ENCODE data around the gene VWA7.

The VWA7 gene

GRCh38 chr6:31776485-31776988 lies 591 bp downstream of the VWA7 start:
- DNase-seq: no peak

GRCh38 chr6:31775633-31776484 lies 1.3 kb downstream of the VWA7 start:
- no peak for DNase-seq

- DNase-seq: no peak
These were observed 1.9 kb downstream of the VWA7 start for GRCh38 chr6:31775184-31775583.

GRCh38 chr6:31771992-31772358 lies 5.2 kb downstream of the VWA7 start:
- DNase-seq: no peak

DNA sequence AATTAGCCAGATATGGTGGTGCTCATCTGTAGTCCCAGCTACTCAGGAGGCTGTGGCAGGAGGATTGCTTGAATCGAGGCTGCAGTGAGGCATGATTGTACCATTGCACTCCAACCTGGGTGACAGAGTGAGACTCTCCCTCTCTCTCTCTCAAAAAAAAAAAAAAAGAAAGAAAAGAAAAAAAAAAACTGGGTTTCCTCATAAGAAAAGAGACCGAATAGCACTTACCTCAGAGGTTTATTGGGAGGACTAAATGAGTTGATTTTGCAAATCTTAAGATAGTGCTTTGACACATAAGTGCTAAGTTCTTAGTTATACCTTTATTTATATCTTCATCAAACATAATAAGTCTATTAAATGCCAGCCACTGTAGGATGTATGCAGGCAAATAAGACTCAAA lies 6.3 kb downstream of the VWA7 start:
- no peak for DNase-seq

GRCh38 chr6:31769684-31770371 lies 7.3 kb downstream of the VWA7 start:
- DNase-seq: peak; percentile 88

- no peak for DNase-seq
These were observed 8.5 kb downstream of the VWA7 start for GRCh38 chr6:31768363-31769257.

- DNase-seq: no peak
These were observed 10.0 kb downstream of the VWA7 start for GRCh38 chr6:31767096-31767645.

- DNase-seq: no peak
These were observed 11.0 kb downstream of the VWA7 start for GRCh38 chr6:31765910-31766794.

DNA sequence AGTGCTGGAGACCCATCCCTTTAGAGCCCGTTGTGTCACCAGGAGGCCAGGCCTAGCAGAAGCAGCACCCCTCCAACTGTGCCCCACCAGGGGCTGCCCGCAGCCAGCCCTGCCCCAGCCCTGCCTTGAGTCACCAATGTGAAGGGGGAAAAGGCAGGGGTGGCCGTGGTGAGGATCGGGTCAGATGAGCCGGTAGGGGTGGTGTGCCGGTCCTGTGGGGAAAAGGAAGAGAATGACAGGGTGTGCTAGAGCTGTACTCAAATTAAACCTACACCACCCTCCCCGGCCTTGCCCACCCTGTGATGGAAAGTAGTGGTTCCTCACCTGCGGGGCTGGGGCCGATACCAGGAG lies 11.6 kb downstream of the VWA7 start:
- no peak for DNase-seq

DNA sequence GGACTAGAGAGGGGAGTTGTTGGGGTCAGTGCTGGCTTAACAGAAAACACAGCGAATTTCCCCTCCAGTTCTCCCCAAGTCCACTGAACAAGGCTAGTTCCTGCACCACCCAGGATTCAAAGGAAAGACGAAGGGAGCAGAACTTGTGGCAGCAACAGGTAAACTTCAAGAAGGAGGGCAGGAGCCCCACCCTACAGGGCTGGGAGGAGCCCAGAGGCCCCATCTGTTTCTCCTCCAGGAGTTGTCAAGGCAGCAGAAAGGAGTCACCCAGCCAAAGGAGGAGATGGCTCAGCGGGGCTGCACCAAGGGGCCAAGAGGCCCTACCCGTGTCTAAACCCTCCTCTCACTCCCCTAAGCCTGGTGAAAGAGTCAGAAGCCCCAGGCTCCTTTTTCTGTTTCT lies 12.9 kb downstream of the VWA7 start:
- DNase-seq: no peak

DNA sequence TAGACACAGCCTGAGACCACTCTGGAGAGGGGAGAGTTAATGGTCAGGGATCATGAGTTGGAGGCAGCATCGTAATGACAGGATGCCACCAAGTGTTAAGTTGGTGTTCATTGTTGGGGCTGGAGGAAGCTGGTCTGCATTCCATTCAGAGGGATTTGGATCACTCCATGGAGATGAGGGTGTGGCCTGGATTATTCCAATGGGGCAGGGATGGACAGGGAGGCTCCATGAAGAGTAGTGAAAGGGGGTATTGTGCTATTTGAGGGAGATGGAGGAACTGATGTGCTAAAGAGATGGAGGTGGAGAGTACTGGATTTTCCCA lies 13.5 kb downstream of the VWA7 start:
- DNase-seq: no peak

- DNase-seq: no peak
These were observed 14.1 kb downstream of the VWA7 start for GRCh38 chr6:31762878-31763618.

- no peak for DNase-seq
These were observed 14.8 kb downstream of the VWA7 start, which contains the start of gene SAPCD1 for GRCh38 chr6:31762356-31762755. TSS of gene SAPCD1 (plus strand) at chr6:31762656. CDS start at chr6:31763055, 399 bp downstream.

DNA sequence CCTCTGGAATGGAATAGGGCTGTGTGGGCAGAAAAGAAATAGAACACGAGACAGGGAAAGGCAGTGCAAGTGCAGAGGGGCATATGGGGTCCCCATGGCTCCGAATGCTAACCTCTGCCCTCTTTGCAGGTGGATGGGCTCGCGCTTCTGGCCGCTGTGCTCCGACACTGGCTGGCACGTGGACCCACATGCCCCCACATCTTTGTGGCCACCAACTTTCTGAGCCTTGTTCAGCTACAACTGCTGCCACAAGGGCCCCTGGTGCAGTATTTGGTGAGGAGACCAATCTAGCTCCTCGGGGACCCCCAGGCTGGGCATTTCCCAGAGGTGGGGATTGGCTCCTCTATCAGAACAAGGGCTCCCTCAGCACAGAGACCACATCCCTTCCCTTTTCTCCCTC lies 15.8 kb downstream of the VWA7 start:
- DNase-seq: no peak

DNA sequence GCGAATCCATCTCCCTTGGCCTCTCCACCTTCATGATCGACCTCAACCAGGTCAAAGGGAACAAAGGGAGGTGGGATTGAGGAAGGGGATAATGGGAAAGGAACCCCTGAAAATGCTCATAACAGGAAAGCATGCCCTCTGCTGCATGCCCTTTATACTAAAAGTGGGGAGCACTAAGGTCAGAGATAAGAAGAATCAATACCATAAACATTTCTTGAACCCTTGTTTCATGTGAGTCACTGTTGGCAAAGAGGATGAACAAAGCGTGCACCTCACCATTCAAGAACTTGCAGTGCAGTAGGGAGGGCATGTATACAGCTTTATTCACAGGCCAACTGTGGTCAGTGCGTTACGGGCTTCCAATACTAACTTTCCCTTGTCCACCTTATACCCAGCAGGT lies 16.3 kb downstream of the VWA7 start:
- no peak for DNase-seq

DNA sequence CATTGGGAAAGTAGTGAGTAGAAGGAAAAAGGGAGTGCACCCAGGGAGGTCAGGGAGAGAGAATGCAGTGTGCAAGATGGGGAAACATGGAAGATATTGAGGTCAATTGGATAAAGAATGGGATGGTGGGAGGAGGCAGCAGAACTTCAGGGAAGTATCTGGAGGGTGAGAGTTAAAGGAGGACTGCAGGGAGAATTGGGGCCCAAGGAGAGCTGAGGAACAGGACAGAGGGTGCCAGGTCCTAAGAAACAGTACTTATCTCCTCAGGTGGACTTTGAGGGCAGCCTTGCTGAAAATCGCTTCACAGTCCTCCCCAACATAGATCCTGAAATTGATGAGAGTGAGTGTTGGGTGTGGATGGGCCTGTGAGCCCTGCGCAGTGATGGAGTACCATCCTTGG lies 18.8 kb downstream of the VWA7 start:
- DNase-seq: no peak

DNA sequence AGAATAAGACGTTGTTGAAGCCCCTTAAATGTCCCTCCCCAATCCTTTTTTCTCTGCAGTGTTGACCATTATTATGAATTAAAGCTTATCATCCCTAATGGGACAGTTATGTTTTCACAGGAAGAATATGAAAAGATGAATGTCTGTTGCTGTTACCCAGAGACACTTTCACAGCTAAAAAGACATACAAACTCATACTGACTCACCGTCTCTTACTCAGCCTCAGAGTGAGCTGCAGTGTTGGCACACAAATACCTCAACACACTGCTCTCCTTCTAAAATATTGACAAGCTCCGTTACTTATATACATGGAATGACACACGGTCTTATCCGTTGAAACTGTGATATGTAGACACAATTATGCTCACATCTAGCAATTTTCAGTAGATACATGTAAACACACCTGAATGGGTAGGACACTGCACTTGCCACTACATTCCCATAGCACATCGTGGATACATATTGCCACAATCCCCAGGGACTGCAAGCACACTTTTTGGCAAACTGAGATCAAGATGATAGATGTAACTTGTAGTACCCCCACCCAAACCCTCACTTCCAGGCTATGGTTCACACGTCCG lies 24.3 kb downstream of the VWA7 start:
- DNase-seq: no peak

DNA sequence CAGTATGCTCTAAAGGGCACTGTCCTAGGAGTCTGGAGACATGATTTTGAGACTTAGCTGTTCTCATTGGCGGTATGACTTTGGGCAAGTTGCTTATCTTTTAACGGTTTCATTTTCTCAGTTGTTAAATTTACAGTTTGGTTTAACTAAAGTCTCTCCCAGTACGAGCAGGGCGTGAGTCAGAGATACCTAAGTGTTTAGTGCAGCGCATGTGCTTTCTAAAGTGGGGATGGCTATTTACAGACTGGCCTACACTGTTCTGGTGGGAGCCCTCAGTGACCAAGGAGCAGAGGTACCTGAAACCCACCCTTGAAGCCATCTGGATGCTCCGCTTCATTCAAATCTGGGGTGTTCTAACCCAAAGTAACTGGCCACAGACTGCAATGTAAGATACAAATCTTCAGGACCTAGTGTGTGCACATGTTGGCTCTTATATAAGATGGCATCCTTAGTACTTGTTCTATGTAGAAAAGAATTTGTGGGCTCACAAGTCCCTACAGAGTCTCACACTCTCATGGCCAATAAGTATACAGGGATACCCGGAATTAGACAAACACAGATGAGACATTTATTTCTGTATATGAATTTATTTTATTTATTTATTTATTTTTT lies 26.6 kb downstream of the VWA7 start:
- no peak for DNase-seq

- DNase-seq: no peak
These were observed 27.7 kb downstream of the VWA7 start for GRCh38 chr6:31749301-31750036.

Data from CD4-positive, alpha-beta T cell treated with Interleukin-17A for 1 hour (primary cell).